Measurements from ENCODE around the gene ICAM4. TPM values are rescaled to one million over a fixed set of nuclear protein-coding genes. Genes with fewer than 3 reads are reported as not detected.

Gene ICAM4
- total RNA-seq, 1 donor from 2014 or later, result 2.6 TPM

GRCh38 chr19:10290357-10290875 lies 3.7 kb downstream of the ICAM4 start:
- peaks cover 81 to 89% (median 81%) of the 10 kb centered on the region in 3 donors for H3K27me3 ChIP-seq (ENCODE audit: control insufficient read depth in 3 of 3, insufficient read depth in 3 of 3, low read length in 3 of 3)
- H3K9ac ChIP-seq (ENCODE audit: low read depth in 1 of 3, low read length in 3 of 3), result peak overlapping the region in 2 of 3 donors; percentile 11 to 45
- peak overlapping the region; percentile 30 to 64 (median 59) for H3K4me3 ChIP-seq (ENCODE audit: low read length in 3 of 3)
- peaks cover 2 to 8% (median 7%) of the 10 kb centered on the region in 3 donors for H3K36me3 ChIP-seq (ENCODE audit: control insufficient read depth in 3 of 3, insufficient read depth in 3 of 3, low read length in 3 of 3)
- H3K27ac ChIP-seq (ENCODE audit: low read depth, low read length), result no peak overlapping the region
- peaks cover 42 to 60% (median 55%) of the 10 kb centered on the region in 3 donors for H3K4me1 ChIP-seq (ENCODE audit: control insufficient read depth in 3 of 3, insufficient read depth in 3 of 3, low read length in 3 of 3)
- no peaks in the 10 kb centered on the region for H3K9me3 ChIP-seq (ENCODE audit: control insufficient read depth in 3 of 3, low read length in 3 of 3)

GRCh38 chr19:10290876-10291553 lies 4.3 kb downstream of the ICAM4 start:
- Histone ChIP-seq H3K27ac (ENCODE audit: low read depth, low read length) (no peak overlapping the region), H3K4me3 (ENCODE audit: low read length in 3 of 3) (peak overlapping the region; percentile 30 to 64 (median 59)), H3K36me3 (ENCODE audit: control insufficient read depth in 3 of 3, insufficient read depth in 3 of 3, low read length in 3 of 3) (peaks cover 0 to 2% (median 1%) of the 10 kb centered on the region in 3 donors), H3K9ac (ENCODE audit: low read depth in 1 of 3, low read length in 3 of 3) (peak overlapping the region in 2 of 3 donors; percentile 11 to 45), H3K27me3 (ENCODE audit: control insufficient read depth in 3 of 3, insufficient read depth in 3 of 3, low read length in 3 of 3) (peaks cover 87 to 92% (median 87%) of the 10 kb centered on the region in 3 donors), H3K9me3 (ENCODE audit: control insufficient read depth in 3 of 3, low read length in 3 of 3) (no peaks in the 10 kb centered on the region), H3K4me1 (ENCODE audit: control insufficient read depth in 3 of 3, insufficient read depth in 3 of 3, low read length in 3 of 3) (peaks cover 47 to 64% (median 58%) of the 10 kb centered on the region in 3 donors)

GRCh38 chr19:10291554-10292205 lies 4.9 kb downstream of the ICAM4 start:
- Histone ChIP-seq H3K9ac (ENCODE audit: low read depth in 1 of 3, low read length in 3 of 3) (peak overlapping the region in 1 of 3 donors; percentile 45), H3K27ac (ENCODE audit: low read depth, low read length) (no peak overlapping the region), H3K36me3 (ENCODE audit: control insufficient read depth in 3 of 3, insufficient read depth in 3 of 3, low read length in 3 of 3) (no peaks in the 10 kb centered on the region), H3K9me3 (ENCODE audit: control insufficient read depth in 3 of 3, low read length in 3 of 3) (no peaks in the 10 kb centered on the region), H3K4me1 (ENCODE audit: control insufficient read depth in 3 of 3, insufficient read depth in 3 of 3, low read length in 3 of 3) (peaks cover 47 to 63% (median 56%) of the 10 kb centered on the region in 3 donors), H3K27me3 (ENCODE audit: control insufficient read depth in 3 of 3, insufficient read depth in 3 of 3, low read length in 3 of 3) (peaks cover 89 to 95% (median 94%) of the 10 kb centered on the region in 3 donors), H3K4me3 (ENCODE audit: low read length in 3 of 3) (peak overlapping the region; percentile 30 to 64 (median 59))

GRCh38 chr19:10292206-10292788 lies 5.5 kb downstream of the ICAM4 start:
- no peaks in the 10 kb centered on the region for H3K9me3 ChIP-seq (ENCODE audit: control insufficient read depth in 3 of 3, low read length in 3 of 3)
- H3K27ac ChIP-seq (ENCODE audit: low read depth, low read length), result no peak overlapping the region
- peak overlapping the region in 2 of 3 donors; percentile 59 to 64 for H3K4me3 ChIP-seq (ENCODE audit: low read length in 3 of 3)
- no peaks in the 10 kb centered on the region for H3K36me3 ChIP-seq (ENCODE audit: control insufficient read depth in 3 of 3, insufficient read depth in 3 of 3, low read length in 3 of 3)
- peaks cover 88 to 94% (median 93%) of the 10 kb centered on the region in 3 donors for H3K27me3 ChIP-seq (ENCODE audit: control insufficient read depth in 3 of 3, insufficient read depth in 3 of 3, low read length in 3 of 3)
- peaks cover 47 to 63% (median 54%) of the 10 kb centered on the region in 3 donors for H3K4me1 ChIP-seq (ENCODE audit: control insufficient read depth in 3 of 3, insufficient read depth in 3 of 3, low read length in 3 of 3)
- H3K9ac ChIP-seq (ENCODE audit: low read depth in 1 of 3, low read length in 3 of 3), result no peak overlapping the region

GRCh38 chr19:10292789-10293636 lies 6.3 kb downstream of the ICAM4 start:
- Histone ChIP-seq H3K4me3 (ENCODE audit: low read length in 3 of 3) (peak overlapping the region in 2 of 3 donors; percentile 59 to 64), H3K9me3 (ENCODE audit: control insufficient read depth in 3 of 3, low read length in 3 of 3) (no peaks in the 10 kb centered on the region), H3K4me1 (ENCODE audit: control insufficient read depth in 3 of 3, insufficient read depth in 3 of 3, low read length in 3 of 3) (peaks cover 43 to 63% (median 54%) of the 10 kb centered on the region in 3 donors), H3K27me3 (ENCODE audit: control insufficient read depth in 3 of 3, insufficient read depth in 3 of 3, low read length in 3 of 3) (peaks cover 81 to 87% (median 85%) of the 10 kb centered on the region in 3 donors), H3K36me3 (ENCODE audit: control insufficient read depth in 3 of 3, insufficient read depth in 3 of 3, low read length in 3 of 3) (no peaks in the 10 kb centered on the region), H3K27ac (ENCODE audit: low read depth, low read length) (no peak overlapping the region), H3K9ac (ENCODE audit: low read depth in 1 of 3, low read length in 3 of 3) (peak overlapping the region in 1 of 3 donors; percentile 16)

GRCh38 chr19:10293637-10294367 lies 7.0 kb downstream of the ICAM4 start:
- Histone ChIP-seq H3K27me3 (ENCODE audit: control insufficient read depth in 3 of 3, insufficient read depth in 3 of 3, low read length in 3 of 3) (peaks cover 73 to 81% (median 79%) of the 10 kb centered on the region in 3 donors), H3K4me3 (ENCODE audit: low read length in 3 of 3) (no peak overlapping the region), H3K27ac (ENCODE audit: low read depth, low read length) (no peak overlapping the region), H3K9ac (ENCODE audit: low read depth in 1 of 3, low read length in 3 of 3) (peak overlapping the region in 1 of 3 donors; percentile 16), H3K9me3 (ENCODE audit: control insufficient read depth in 3 of 3, low read length in 3 of 3) (no peaks in the 10 kb centered on the region), H3K36me3 (ENCODE audit: control insufficient read depth in 3 of 3, insufficient read depth in 3 of 3, low read length in 3 of 3) (no peaks in the 10 kb centered on the region), H3K4me1 (ENCODE audit: control insufficient read depth in 3 of 3, insufficient read depth in 3 of 3, low read length in 3 of 3) (peaks cover 41 to 62% (median 52%) of the 10 kb centered on the region in 3 donors)

- no peak overlapping the region for H3K27ac ChIP-seq (ENCODE audit: low read depth, low read length)
- peaks cover 67 to 77% (median 74%) of the 10 kb centered on the region in 3 donors for H3K27me3 ChIP-seq (ENCODE audit: control insufficient read depth in 3 of 3, insufficient read depth in 3 of 3, low read length in 3 of 3)
- H3K36me3 ChIP-seq (ENCODE audit: control insufficient read depth in 3 of 3, insufficient read depth in 3 of 3, low read length in 3 of 3), result no peaks in the 10 kb centered on the region
- H3K4me3 ChIP-seq (ENCODE audit: low read length in 3 of 3), result no peak overlapping the region
- H3K9ac ChIP-seq (ENCODE audit: low read depth in 1 of 3, low read length in 3 of 3), result no peak overlapping the region
- H3K9me3 ChIP-seq (ENCODE audit: control insufficient read depth in 3 of 3, low read length in 3 of 3), result no peaks in the 10 kb centered on the region
- H3K4me1 ChIP-seq (ENCODE audit: control insufficient read depth in 3 of 3, insufficient read depth in 3 of 3, low read length in 3 of 3), result peaks cover 35 to 56% (median 47%) of the 10 kb centered on the region in 3 donors
These were observed 7.6 kb downstream of the ICAM4 start for GRCh38 chr19:10294368-10294697.

- no peaks in the 10 kb centered on the region for H3K9me3 ChIP-seq (ENCODE audit: control insufficient read depth in 3 of 3, low read length in 3 of 3)
- H3K27me3 ChIP-seq (ENCODE audit: control insufficient read depth in 3 of 3, insufficient read depth in 3 of 3, low read length in 3 of 3), result peaks cover 65 to 74% (median 74%) of the 10 kb centered on the region in 3 donors
- no peak overlapping the region for H3K27ac ChIP-seq (ENCODE audit: low read depth, low read length)
- peaks cover 31 to 48% (median 37%) of the 10 kb centered on the region in 3 donors for H3K4me1 ChIP-seq (ENCODE audit: control insufficient read depth in 3 of 3, insufficient read depth in 3 of 3, low read length in 3 of 3)
- H3K36me3 ChIP-seq (ENCODE audit: control insufficient read depth in 3 of 3, insufficient read depth in 3 of 3, low read length in 3 of 3), result no peaks in the 10 kb centered on the region
- no peak overlapping the region for H3K9ac ChIP-seq (ENCODE audit: low read depth in 1 of 3, low read length in 3 of 3)
- peak overlapping the region in 2 of 3 donors; percentile 32 to 35 for H3K4me3 ChIP-seq (ENCODE audit: low read length in 3 of 3)
These were observed 8.6 kb downstream of the ICAM4 start for GRCh38 chr19:10295305-10295846.

All from skeletal muscle tissue (tissue), 4 donors.